GM12878 (cell line): ENCODE measurements around the gene CENPE. TPM values are rescaled to one million over a fixed set of nuclear protein-coding genes. Genes with fewer than 3 reads are reported as not detected.

Experiments
- ATAC-seq: fragments of 200-7000 bp; cut with Tn5 transposase; 3 replicates; pipeline ENCODE4 v1.9.1; 2020; ENCODE audit warnings: mild to moderate bottlenecking, moderate library complexity
- BruUV-seq: library from RNA; stranded (reverse); fragments of 400-500 nt; replicated peaks from 2 replicates; lab custom pipeline; 2021; lab: Mats Ljungman, UMichigan
- CTCF ChIA-PET: fragments of 300-600 bp; sonication (Branson Sonifier 250); formaldehyde crosslinking; extraction: SDS; loops from one replicate; lab custom pipeline; 2021; ENCODE audit warnings: inconsistent platforms; lab: Yijun Ruan, JAX
- POLR2A ChIA-PET: fragments of 350-600 bp; formaldehyde crosslinking; extraction: SDS; loops from one replicate; lab custom pipeline; 2021; ENCODE audit warnings: inconsistent platforms; lab: Charles Lee
- RAD21 ChIA-PET: fragments of 300-600 bp; sonication (Branson Sonifier 250); formaldehyde crosslinking; loops from one replicate; lab custom pipeline; 2023; ENCODE audit warnings: antibody characterized with exemption; ENCODE audit not compliant: unreplicated experiment; lab: Charles Lee
- SMC1A ChIA-PET: fragments of 300-600 bp; sonication (Branson Sonifier 250); formaldehyde crosslinking; loops from one replicate; lab custom pipeline; 2023; ENCODE audit not compliant: unreplicated experiment, uncharacterized antibody; lab: Charles Lee
- DNase-seq: peaks from one replicate; pipeline ENCODE4 v3.0.0-alpha.2; 2011; ENCODE audit warnings: low read depth, low spot score
- FAIRE-seq: peaks from 3 replicates; lab custom pipeline; 2011; peaks lifted over from hg19 to GRCh38; lab: Jason Lieb, UNC
- H2AFZ ChIP-seq: 2 replicates; pipeline ENCODE4 v1.6.0; 2011; ENCODE audit warnings: low read depth, low read length, control low read depth; ENCODE audit not compliant: control insufficient read depth
- H3K27ac ChIP-seq: 2 replicates; pipeline ENCODE4 v1.5.1; 2011; ENCODE audit warnings: control low read depth; ENCODE audit not compliant: control insufficient read depth, insufficient read depth
- H3K27me3 ChIP-seq, 2 experiments: replicated peaks in 1 of 2; 2 replicates each; pipeline versions ENCODE4 v1.6.0 to v1.6.1; 2011; ENCODE audit warnings: low read length in 1 of 2; ENCODE audit not compliant: control insufficient read depth in 2 of 2, insufficient read depth in 2 of 2
- H3K36me3 ChIP-seq, 2 experiments: 2 replicates each; pipeline ENCODE4 v1.5.1; 2011; ENCODE audit warnings: low read length in 1 of 2; ENCODE audit not compliant: control insufficient read depth in 2 of 2, insufficient read depth in 2 of 2
- H3K4me1 ChIP-seq: 2 replicates; pipeline ENCODE4 v1.6.1; 2011; ENCODE audit warnings: mild to moderate bottlenecking, low read length, moderate library complexity, mixed read lengths; ENCODE audit not compliant: control insufficient read depth, insufficient read depth
- H3K4me2 ChIP-seq: 2 replicates; pipeline ENCODE4 v1.6.0; 2011; ENCODE audit warnings: control low read depth; ENCODE audit not compliant: control insufficient read depth, insufficient read depth
- H3K4me3 ChIP-seq: fragments of 200-600 bp; sonication (generic); 2 replicates; pipeline ENCODE4 v1.5.1; 2016
- H3K79me2 ChIP-seq: 2 replicates; pipeline ENCODE4 v1.6.0; 2011; ENCODE audit warnings: low read length; ENCODE audit not compliant: control insufficient read depth, insufficient read depth
- H3K9ac ChIP-seq: 2 replicates; pipeline ENCODE4 v1.8.0; 2011; ENCODE audit warnings: low read length, control low read depth, mixed read lengths; ENCODE audit not compliant: control insufficient read depth, insufficient read depth
- H3K9me3 ChIP-seq: replicated peaks from 3 replicates; pipeline ENCODE4 v1.5.1; 2011; ENCODE audit warnings: mild to moderate bottlenecking, low read length; ENCODE audit not compliant: control insufficient read depth, insufficient read depth
- H4K20me1 ChIP-seq: 2 replicates; pipeline ENCODE4 v1.6.0; 2011; ENCODE audit not compliant: control insufficient read depth, insufficient read depth
- ESRRA ChIP-seq: IDR thresholded peaks from 2 replicates; pipeline ENCODE4 v1.6.1; 2012; ENCODE audit warnings: mild to moderate bottlenecking, low read length, improper control_type of control experiment
- FOXK2 ChIP-seq: fragments of 450-650 bp; IDR thresholded peaks from 2 replicates; pipeline ENCODE4 v1.6.1; 2017; ENCODE audit warnings: mild to moderate bottlenecking, moderate library complexity
- GABPA ChIP-seq: IDR thresholded peaks from 2 replicates; pipeline ENCODE4 v1.6.1; 2014; ENCODE audit warnings: antibody characterized with exemption, low read depth, mild to moderate bottlenecking, inconsistent platforms
- HDAC2 ChIP-seq: fragments of 200-600 bp; sonication (generic); IDR thresholded peaks from 2 replicates; pipeline ENCODE4 v1.6.1; 2017
- IRF3 ChIP-seq: fragments of 450-650 bp; IDR thresholded peaks from 2 replicates; pipeline ENCODE4 v1.6.1; 2014; ENCODE audit warnings: mild to moderate bottlenecking
- JUND ChIP-seq: IDR thresholded peaks from 2 replicates; pipeline ENCODE4 v1.6.1; 2012; ENCODE audit warnings: low read depth, mild to moderate bottlenecking, low read length, improper control_type of control experiment, moderate library complexity
- MYC ChIP-seq: IDR thresholded peaks from 2 replicates; pipeline ENCODE4 v1.6.1; 2011; ENCODE audit warnings: mild to moderate bottlenecking, low read length, moderate library complexity, inconsistent platforms; ENCODE audit not compliant: insufficient read depth, insufficient replicate concordance, insufficient read length, severe bottlenecking
- PAX5 ChIP-seq: IDR thresholded peaks from 2 replicates; pipeline ENCODE4 v1.6.1; 2011; ENCODE audit warnings: low read depth, low read length, borderline replicate concordance
- PAX8 ChIP-seq: fragments of 450-650 bp; IDR thresholded peaks from 2 replicates; pipeline ENCODE4 v1.6.1; 2017; ENCODE audit warnings: mild to moderate bottlenecking, moderate library complexity
- TCF7 ChIP-seq: IDR thresholded peaks from 2 replicates; pipeline ENCODE4 v1.6.1; 2014; ENCODE audit warnings: antibody characterized with exemption, borderline replicate concordance
- ZSCAN29 ChIP-seq: fragments of 450-650 bp; IDR thresholded peaks from 2 replicates; pipeline ENCODE4 v1.6.1; 2017; ENCODE audit warnings: mild to moderate bottlenecking, moderate library complexity
- WGBS: methylation state at CpG from one replicate; pipeline ENCODE4 v1.1.6; 2016; ENCODE audit warnings: low lambda C conversion rate; ENCODE audit not compliant: insufficient replicate concordance, insufficient coverage; ENCODE audit errors: missing lambda C conversion rate; 5-methylcytosine and 5-hydroxymethylcytosine counted together
- in situ Hi-C: fragments of 300-500 bp; cut with MboI; formaldehyde crosslinking; loops from 9 replicates; pipeline ENCODE4 v1.14.3; 2018; ENCODE audit warnings: mixed read lengths
- intact Hi-C: fragments of 100-400 bp; cut with micrococcal nuclease; formaldehyde crosslinking; loops from one replicate; pipeline ENCODE4 v1.14.2; 2022; ENCODE audit not compliant: unreplicated experiment
- polyA plus RNA-seq, 11 experiments: library from polyadenylated mRNA; depleted of rRNA in 4 of 11; unstranded in 6 of 11; stranded (reverse) in 5 of 11; fragments of >200 nt; fragmentation: Nextera tagmentation in 4 of 11; fragmentation: Illumina TruSeq in 1 of 11; extraction: Ambion mirVana in 4 of 11; extraction: Trizol in 1 of 11; gene quantifications; 1 replicate in 1 of 11; 2 replicates in 10 of 11; pipeline versions ENCODE4 v1.2.1 to v1.2.3, GENCODE V29; 2011 to 2016; ENCODE audit warnings: inconsistent platforms in 2 of 11, missing spikeins in 2 of 11, low read depth in 1 of 11
- total RNA-seq, 4 experiments: library from RNA; depleted of rRNA in 3 of 4; stranded (reverse); fragments of >200 nt in 3 of 4; fragmentation: Illumina TruSeq in 1 of 4; extraction: Trizol in 1 of 4; gene quantifications; 2 replicates each; pipeline versions ENCODE4 v1.2.1 to v1.2.3, GENCODE V29; 2013 to 2021
- TF ChIP-seq, protein P1 (sequence below): fragments of 150-350 bp; IDR thresholded peaks from 2 replicates; pipeline ENCODE4 v1.6.1; 2016; ENCODE audit warnings: low read depth, low read length
- TF ChIP-seq, protein P2 (sequence below): fragments of 450-650 bp; IDR thresholded peaks from 2 replicates; pipeline ENCODE4 v1.6.1; 2016; ENCODE audit warnings: mild to moderate bottlenecking
- TF ChIP-seq, protein P3 (sequence below): fragments of 450-650 bp; conservative IDR thresholded peaks from 2 replicates; pipeline ENCODE4 v1.6.1; 2017; ENCODE audit warnings: mild to moderate bottlenecking, moderate library complexity

The CENPE gene
- total and polyA plus RNA-seq, 10 of the 15 experiments (the other 5 are each of a cell fraction or from before 2014, with no cell fraction given) = 10.2 to 53.6 (median 25.2) TPM

- FAIRE-seq = no peak
- H3K4me1 ChIP-seq = no peaks in the 10 kb centered on the region
- intact Hi-C loops = no loop called here
- DNase-seq = no peak
- H3K4me2 ChIP-seq = no peak overlapping the region
- H4K20me1 ChIP-seq = no peaks in the 10 kb centered on the region
- no TSS peak for BruUV-seq
- no peak overlapping the region for H3K27ac ChIP-seq
- H3K27me3 ChIP-seq = no peaks in the 10 kb centered on the region
- ATAC-seq = no peak
- SMC1A ChIA-PET = no interaction called here
- H3K9ac ChIP-seq = no peak overlapping the region
- TF ChIP-seq JUND = no peak
- no peak for TF ChIP-seq HDAC2
- TF ChIP-seq GABPA = no peak
- TF ChIP-seq TCF7 = no peak
- TF ChIP-seq PAX5 = no peak
- TF ChIP-seq, protein P1, sequence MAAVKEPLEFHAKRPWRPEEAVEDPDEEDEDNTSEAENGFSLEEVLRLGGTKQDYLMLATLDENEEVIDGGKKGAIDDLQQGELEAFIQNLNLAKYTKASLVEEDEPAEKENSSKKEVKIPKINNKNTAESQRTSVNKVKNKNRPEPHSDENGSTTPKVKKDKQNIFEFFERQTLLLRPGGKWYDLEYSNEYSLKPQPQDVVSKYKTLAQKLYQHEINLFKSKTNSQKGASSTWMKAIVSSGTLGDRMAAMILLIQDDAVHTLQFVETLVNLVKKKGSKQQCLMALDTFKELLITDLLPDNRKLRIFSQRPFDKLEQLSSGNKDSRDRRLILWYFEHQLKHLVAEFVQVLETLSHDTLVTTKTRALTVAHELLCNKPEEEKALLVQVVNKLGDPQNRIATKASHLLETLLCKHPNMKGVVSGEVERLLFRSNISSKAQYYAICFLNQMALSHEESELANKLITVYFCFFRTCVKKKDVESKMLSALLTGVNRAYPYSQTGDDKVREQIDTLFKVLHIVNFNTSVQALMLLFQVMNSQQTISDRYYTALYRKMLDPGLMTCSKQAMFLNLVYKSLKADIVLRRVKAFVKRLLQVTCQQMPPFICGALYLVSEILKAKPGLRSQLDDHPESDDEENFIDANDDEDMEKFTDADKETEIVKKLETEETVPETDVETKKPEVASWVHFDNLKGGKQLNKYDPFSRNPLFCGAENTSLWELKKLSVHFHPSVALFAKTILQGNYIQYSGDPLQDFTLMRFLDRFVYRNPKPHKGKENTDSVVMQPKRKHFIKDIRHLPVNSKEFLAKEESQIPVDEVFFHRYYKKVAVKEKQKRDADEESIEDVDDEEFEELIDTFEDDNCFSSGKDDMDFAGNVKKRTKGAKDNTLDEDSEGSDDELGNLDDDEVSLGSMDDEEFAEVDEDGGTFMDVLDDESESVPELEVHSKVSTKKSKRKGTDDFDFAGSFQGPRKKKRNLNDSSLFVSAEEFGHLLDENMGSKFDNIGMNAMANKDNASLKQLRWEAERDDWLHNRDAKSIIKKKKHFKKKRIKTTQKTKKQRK = no peak
- TF ChIP-seq PAX8 = no peak
- no peak for TF ChIP-seq ZSCAN29
- TF ChIP-seq, protein P2, sequence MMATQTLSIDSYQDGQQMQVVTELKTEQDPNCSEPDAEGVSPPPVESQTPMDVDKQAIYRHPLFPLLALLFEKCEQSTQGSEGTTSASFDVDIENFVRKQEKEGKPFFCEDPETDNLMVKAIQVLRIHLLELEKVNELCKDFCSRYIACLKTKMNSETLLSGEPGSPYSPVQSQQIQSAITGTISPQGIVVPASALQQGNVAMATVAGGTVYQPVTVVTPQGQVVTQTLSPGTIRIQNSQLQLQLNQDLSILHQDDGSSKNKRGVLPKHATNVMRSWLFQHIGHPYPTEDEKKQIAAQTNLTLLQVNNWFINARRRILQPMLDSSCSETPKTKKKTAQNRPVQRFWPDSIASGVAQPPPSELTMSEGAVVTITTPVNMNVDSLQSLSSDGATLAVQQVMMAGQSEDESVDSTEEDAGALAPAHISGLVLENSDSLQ = no peak
- TF ChIP-seq FOXK2 = no peak
- no peak for TF ChIP-seq IRF3
- no peak for TF ChIP-seq ESRRA
- TF ChIP-seq, protein P3, sequence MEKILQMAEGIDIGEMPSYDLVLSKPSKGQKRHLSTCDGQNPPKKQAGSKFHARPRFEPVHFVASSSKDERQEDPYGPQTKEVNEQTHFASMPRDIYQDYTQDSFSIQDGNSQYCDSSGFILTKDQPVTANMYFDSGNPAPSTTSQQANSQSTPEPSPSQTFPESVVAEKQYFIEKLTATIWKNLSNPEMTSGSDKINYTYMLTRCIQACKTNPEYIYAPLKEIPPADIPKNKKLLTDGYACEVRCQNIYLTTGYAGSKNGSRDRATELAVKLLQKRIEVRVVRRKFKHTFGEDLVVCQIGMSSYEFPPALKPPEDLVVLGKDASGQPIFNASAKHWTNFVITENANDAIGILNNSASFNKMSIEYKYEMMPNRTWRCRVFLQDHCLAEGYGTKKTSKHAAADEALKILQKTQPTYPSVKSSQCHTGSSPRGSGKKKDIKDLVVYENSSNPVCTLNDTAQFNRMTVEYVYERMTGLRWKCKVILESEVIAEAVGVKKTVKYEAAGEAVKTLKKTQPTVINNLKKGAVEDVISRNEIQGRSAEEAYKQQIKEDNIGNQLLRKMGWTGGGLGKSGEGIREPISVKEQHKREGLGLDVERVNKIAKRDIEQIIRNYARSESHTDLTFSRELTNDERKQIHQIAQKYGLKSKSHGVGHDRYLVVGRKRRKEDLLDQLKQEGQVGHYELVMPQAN = no peak
- TF ChIP-seq MYC = no peak
- TF ChIP-seq, all 136 proteins: peak for 0
- 95% methylated on average over 4 of the region's 4 CpGs for WGBS
- H3K9me3 ChIP-seq = no peaks in the 10 kb centered on the region
- ChIA-PET CTCF (no interaction called here), RAD21 (interaction anchor here (1.0 to 1.1 kb wide), 2 partner anchors 9 to 15 kb away, joined by 3 read pairs; partner anchors contain the start of gene BDH2), POLR2A (no interaction called here)
- H3K4me3 ChIP-seq = no peak overlapping the region
- H3K36me3 ChIP-seq = peaks cover 1 to 18% of the 10 kb centered on the region in 2 experiments; a peak in 2 of 4 replicates
- H2AFZ ChIP-seq = no peak overlapping the region
- H3K79me2 ChIP-seq = no peaks in the 10 kb centered on the region
- in situ Hi-C loops = no loop called here
These were observed 89.6 kb downstream of the CENPE start for GRCh38 chr4:103108542-103108941.
